Lung (tissue), 12 donors: Measurements from ENCODE around the gene HYAL2. TPM values are rescaled to one million over a fixed set of nuclear protein-coding genes. Genes with fewer than 3 reads are reported as not detected.
"Not testable (repeated sequence)": the region's sequence is repeated elsewhere in the genome, so short reads cannot be mapped to it uniquely, and the experiment has no call there.

Experiments
- ATAC-seq: fragments of 200-7000 bp; cut with Tn5 transposase; one replicate; pipeline ENCODE4 v1.9.1; 2020; ENCODE audit warnings: moderate number of reproducible peaks; ENCODE audit not compliant: insufficient read depth, low FRiP score
- DNase-seq, 3 donors: peaks; one replicate each; pipeline ENCODE4 v3.0.0-alpha.2; 2013 to 2017
- H3K27ac ChIP-seq, 2 donors: one replicate each; pipeline ENCODE4 v1.5.1; 2013; ENCODE audit warnings: mild to moderate bottlenecking in 2 of 2, moderate library complexity in 2 of 2, control low read depth in 1 of 2, inconsistent platforms in 1 of 2, low read depth in 1 of 2, low read length in 1 of 2
- H3K27me3 ChIP-seq, 3 donors: one replicate each; pipeline ENCODE4 v1.5.1; 2013; ENCODE audit warnings: low read length in 2 of 3; ENCODE audit not compliant: control insufficient read depth in 3 of 3, insufficient read depth in 3 of 3
- H3K36me3 ChIP-seq, 4 donors: one replicate each; pipeline ENCODE4 v1.5.1; 2013; ENCODE audit warnings: low read length in 4 of 4, mild to moderate bottlenecking in 1 of 4, moderate library complexity in 1 of 4; ENCODE audit not compliant: control insufficient read depth in 4 of 4, insufficient read depth in 4 of 4
- H3K4me1 ChIP-seq, 5 donors: one replicate each; pipeline ENCODE4 v1.5.1; 2013; ENCODE audit warnings: low read length in 5 of 5, mild to moderate bottlenecking in 2 of 5, moderate library complexity in 1 of 5; ENCODE audit not compliant: control insufficient read depth in 5 of 5, insufficient read depth in 5 of 5
- H3K4me3 ChIP-seq: one replicate; pipeline ENCODE4 v1.5.1; 2013; ENCODE audit warnings: mild to moderate bottlenecking, control low read depth, moderate library complexity
- H3K9ac ChIP-seq, 2 donors: one replicate each; pipeline ENCODE4 v1.5.1; 2013; ENCODE audit warnings: low read length in 2 of 2, control low read depth in 1 of 2; ENCODE audit not compliant: insufficient read depth in 1 of 2
- H3K9me3 ChIP-seq, 4 donors: one replicate each; pipeline ENCODE4 v1.5.1; 2013; ENCODE audit warnings: low read length in 3 of 4, mild to moderate bottlenecking in 1 of 4, moderate library complexity in 1 of 4; ENCODE audit not compliant: control insufficient read depth in 4 of 4, insufficient read depth in 3 of 4
- WGBS, 2 donors: extraction: QIAGEN DNeasy Blood & Tissue Kit; methylation state at CpG; one replicate each; pipeline ENCODE4 v1.1.7; 2013; 5-methylcytosine and 5-hydroxymethylcytosine counted together
- polyA plus RNA-seq, 2 donors: library from polyadenylated mRNA; stranded (reverse); fragments of 200-250 nt; gene quantifications; one replicate each; pipeline ENCODE4 v1.2.1, GENCODE V29; 2013
- total RNA-seq, 2 donors: library from RNA; depleted of rRNA in 1 of 2; stranded (reverse); fragments of >200 nt in 1 of 2; gene quantifications; one replicate each; pipeline ENCODE4 v1.2.1, GENCODE V29; 2014 to 2021
- TF ChIP-seq, protein P1 (sequence below): IDR thresholded peaks from 2 replicates; pipeline ENCODE4 v1.5.1; 2012; ENCODE audit warnings: mild to moderate bottlenecking; ENCODE audit errors: control extremely low read depth, extremely low read depth
- donor health status: control.
- donor health status: control.
- donor health status: Bipolar disorder and iron deficiency.
- donor health status: healthy.
- donor health status: DM: yes; HTN: yes; CAD: no.

Gene HYAL2
- total and polyA plus RNA-seq, 4 donors = 94.3 to 218 (median 201) TPM

DNA sequence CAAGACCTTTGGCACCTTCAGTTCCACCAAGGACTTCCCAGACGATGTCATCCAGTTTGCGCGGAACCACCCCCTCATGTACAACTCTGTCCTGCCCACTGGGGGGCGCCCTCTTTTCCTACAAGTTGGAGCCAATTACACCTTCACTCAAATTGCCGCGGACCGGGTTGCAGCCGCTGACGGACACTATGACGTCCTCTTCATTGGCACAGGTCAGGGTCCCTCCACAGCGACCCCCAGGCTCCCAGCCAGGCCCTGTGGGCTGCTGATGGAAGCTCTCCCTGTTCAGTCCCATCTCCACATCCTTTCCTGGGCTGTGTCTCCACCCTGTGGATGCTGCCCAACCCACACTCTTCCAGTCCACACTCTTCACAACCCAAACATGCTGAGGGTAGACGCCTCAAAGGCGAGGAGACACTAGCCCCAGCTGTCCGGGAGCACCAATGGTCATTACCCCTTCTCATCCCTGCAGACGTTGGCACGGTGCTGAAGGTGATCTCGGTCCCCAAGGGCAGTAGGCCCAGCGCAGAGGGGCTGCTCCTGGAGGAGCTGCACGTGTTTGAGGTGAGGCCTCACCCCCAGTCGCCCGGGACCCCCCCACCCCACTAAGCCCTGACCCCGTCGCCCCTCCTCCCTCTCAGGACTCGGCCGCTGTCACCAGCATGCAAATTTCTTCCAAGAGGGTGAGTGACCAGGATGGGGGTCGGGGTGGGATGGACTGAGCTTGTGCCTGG lies 48.0 kb downstream of the HYAL2 start:
- WGBS, 2 donors = 22 to 39% methylated on average over 25 to 26 of the region's 26 CpGs

DNA sequence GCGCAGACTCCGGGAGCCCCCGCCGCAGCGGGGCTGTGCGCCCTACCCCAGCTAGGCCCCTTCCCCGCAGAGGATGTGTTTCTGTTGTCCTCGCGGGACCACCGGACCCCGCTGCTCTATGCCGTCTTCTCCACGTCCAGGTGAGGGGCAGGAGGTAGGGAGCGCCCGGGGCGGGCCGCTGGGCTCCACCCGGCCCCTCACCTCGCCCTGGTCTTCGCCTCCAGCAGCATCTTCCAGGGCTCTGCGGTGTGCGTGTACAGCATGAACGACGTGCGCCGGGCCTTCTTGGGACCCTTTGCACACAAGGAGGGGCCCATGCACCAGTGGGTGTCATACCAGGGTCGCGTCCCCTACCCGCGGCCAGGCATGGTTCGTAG lies 48.9 kb downstream of the HYAL2 start:
- H3K4me3 ChIP-seq = no peak overlapping the region
- peaks cover 0 to 26% (median 18%) of the 10 kb centered on the region in 5 donors for H3K4me1 ChIP-seq
- H3K27ac ChIP-seq = no peak overlapping the region
- DNase-seq (no peak), ATAC-seq (no peak)
- no peak overlapping the region for H3K9ac ChIP-seq
- 49 to 55% methylated on average over 19 to 31 of the region's 31 CpGs for WGBS, 2 donors
- H3K36me3 ChIP-seq = peaks cover 0 to 3% (median 0%) of the 10 kb centered on the region in 4 donors
- H3K27me3 ChIP-seq = peaks cover 0 to 38% (median 27%) of the 10 kb centered on the region in 3 donors
- H3K9me3 ChIP-seq = no peaks in the 10 kb centered on the region
- TF ChIP-seq, protein P1, sequence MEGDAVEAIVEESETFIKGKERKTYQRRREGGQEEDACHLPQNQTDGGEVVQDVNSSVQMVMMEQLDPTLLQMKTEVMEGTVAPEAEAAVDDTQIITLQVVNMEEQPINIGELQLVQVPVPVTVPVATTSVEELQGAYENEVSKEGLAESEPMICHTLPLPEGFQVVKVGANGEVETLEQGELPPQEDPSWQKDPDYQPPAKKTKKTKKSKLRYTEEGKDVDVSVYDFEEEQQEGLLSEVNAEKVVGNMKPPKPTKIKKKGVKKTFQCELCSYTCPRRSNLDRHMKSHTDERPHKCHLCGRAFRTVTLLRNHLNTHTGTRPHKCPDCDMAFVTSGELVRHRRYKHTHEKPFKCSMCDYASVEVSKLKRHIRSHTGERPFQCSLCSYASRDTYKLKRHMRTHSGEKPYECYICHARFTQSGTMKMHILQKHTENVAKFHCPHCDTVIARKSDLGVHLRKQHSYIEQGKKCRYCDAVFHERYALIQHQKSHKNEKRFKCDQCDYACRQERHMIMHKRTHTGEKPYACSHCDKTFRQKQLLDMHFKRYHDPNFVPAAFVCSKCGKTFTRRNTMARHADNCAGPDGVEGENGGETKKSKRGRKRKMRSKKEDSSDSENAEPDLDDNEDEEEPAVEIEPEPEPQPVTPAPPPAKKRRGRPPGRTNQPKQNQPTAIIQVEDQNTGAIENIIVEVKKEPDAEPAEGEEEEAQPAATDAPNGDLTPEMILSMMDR = no peak

More for the DNA sequence above, 48.0 kb downstream of the HYAL2 start:
- H3K36me3 ChIP-seq = peaks cover 0 to 3% (median 0%) of the 10 kb centered on the region in 4 donors
- H3K9me3 ChIP-seq = no peaks in the 10 kb centered on the region
- TF ChIP-seq, protein P1 = peak; percentile 47
- H3K27me3 ChIP-seq = peaks cover 0 to 38% (median 27%) of the 10 kb centered on the region in 3 donors
- DNase-seq = peak in 1 of 3 donors; percentile 67
- H3K9ac ChIP-seq = no peak overlapping the region
- peaks cover 0 to 18% (median 10%) of the 10 kb centered on the region in 5 donors for H3K4me1 ChIP-seq
- no peak overlapping the region for H3K27ac ChIP-seq
- H3K4me3 ChIP-seq = no peak overlapping the region
- ATAC-seq = no peak

DNA sequence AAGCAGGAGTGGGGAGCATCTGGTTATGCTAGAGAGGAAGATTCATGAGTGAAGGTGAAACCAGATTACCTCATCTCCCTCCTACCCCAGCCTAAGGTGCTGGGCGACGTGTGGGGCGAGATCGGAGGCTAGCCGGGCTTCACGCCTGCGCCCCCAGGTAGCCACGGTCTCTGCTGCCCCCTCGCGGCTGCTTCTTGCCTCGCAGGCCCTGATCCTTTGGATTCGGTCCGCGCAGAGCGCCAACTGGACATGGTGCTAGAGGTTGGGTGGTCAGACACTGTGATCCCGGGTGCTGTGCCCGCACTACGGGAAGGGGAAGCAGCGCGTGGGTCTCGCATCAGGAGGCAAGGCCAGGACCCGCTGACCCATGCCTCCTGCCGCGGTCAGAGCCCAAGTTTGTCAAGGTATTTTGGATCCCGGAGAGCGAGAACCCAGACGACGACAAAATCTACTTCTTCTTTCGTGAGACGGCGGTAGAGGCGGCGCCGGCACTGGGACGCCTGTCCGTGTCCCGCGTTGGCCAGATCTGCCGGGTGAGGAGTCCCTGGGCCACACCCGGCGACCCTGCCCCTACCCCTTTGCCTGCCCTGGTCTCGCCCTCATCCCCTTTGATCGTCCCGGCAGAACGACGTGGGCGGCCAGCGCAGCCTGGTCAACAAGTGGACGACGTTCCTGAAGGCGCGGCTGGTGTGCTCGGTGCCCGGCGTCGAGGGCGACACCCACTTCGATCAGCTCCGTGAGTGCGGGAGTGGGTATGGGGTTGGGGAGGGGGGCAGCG lies 49.4 kb downstream of the HYAL2 start:
- peak; percentile 71 for ATAC-seq
- TF ChIP-seq, protein P1 = peak; percentile 98
- Histone ChIP-seq H3K9ac (no peak overlapping the region), H3K9me3 (no peaks in the 10 kb centered on the region), H3K27me3 (peaks cover 0 to 37% (median 25%) of the 10 kb centered on the region in 3 donors), H3K4me3 (peak overlapping the region; percentile 11), H3K4me1 (peaks cover 0 to 32% (median 21%) of the 10 kb centered on the region in 5 donors), H3K36me3 (peaks cover 0 to 3% (median 0%) of the 10 kb centered on the region in 4 donors), H3K27ac (peak overlapping the region in 1 of 2 donors; percentile 12)
- 3 to 6% methylated on average over 48 to 61 of the region's 61 CpGs for WGBS, 2 donors
- DNase-seq = peak; percentile 80 to 86 (median 83)

GRCh38 chr3:50272538-50272910 lies 50.0 kb downstream of the HYAL2 start:
- not testable (repeated sequence) for H3K36me3 ChIP-seq, DNase-seq, H3K9ac ChIP-seq, H3K27ac ChIP-seq, H3K4me3 ChIP-seq, H3K9me3 ChIP-seq, ATAC-seq
- H3K4me1 ChIP-seq = peaks cover 0 to 37% (median 24%) of the 10 kb centered on the region in 5 donors
- peaks cover 0 to 32% (median 22%) of the 10 kb centered on the region in 3 donors for H3K27me3 ChIP-seq
- 74 to 75% methylated on average over 10 of the region's 10 CpGs for WGBS, 2 donors
